Liver (tissue), 3 donors: ENCODE data around the gene SSRP1.

Experiments used
- CTCF ChIP-seq: fragments of 150-350 bp; IDR thresholded peaks from 2 replicates; pipeline ENCODE4 v1.5.1; 2017; ENCODE audit warnings: improper control_type of control experiment, low read depth, low read length; ENCODE audit not compliant: missing input control
- JUND ChIP-seq, 2 donors: IDR thresholded peaks; 2 replicates each; pipeline ENCODE4 v1.6.1; 2016; ENCODE audit warnings: antibody characterized with exemption in 2 of 2
- REST ChIP-seq: IDR thresholded peaks from 2 replicates; pipeline ENCODE4 v1.6.1; 2016; ENCODE audit warnings: antibody characterized with exemption, mild to moderate bottlenecking
- TAF1 ChIP-seq: conservative IDR thresholded peaks from 2 replicates; pipeline ENCODE4 v1.6.1; 2016; ENCODE audit warnings: antibody characterized with exemption, mild to moderate bottlenecking
- donor health status: healthy.
- donor health status: healthy.

DNA sequence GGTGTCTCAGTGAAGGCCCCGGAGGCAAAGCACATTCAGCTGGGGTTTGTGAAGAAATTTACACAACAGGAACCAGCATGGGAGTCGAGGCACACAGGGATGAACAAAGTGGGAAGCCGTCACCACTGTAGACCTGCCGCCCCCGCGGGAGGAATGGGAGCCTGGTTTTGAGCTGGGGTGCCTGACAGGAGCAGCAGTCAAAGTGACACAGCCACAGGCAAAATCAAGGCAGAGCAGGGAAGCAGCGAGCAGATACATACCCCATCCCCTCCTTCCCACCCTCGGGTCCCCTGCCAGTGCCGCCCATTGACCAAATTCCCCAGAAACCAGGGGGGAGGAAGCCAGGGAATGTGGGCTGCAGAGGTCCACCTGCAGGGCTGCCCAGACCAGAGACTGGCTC, 23.3 kb upstream of the SSRP1 start:
- TF ChIP-seq CTCF (no peak), TAF1 (no peak), REST (no peak), JUND (IDR thresholded peaks at IDR 0.05) (no peak)
